GM12891 (cell line): Measurements from ENCODE around the gene RNF183.

Source experiments
- PAX5 ChIP-seq: IDR thresholded peaks from 2 replicates; pipeline ENCODE4 v1.6.1; 2011; ENCODE audit warnings: low read length, moderate library complexity, mild to moderate bottlenecking; ENCODE audit not compliant: insufficient read depth, severe bottlenecking
- POLR2A ChIP-seq: IDR thresholded peaks from 2 replicates; pipeline ENCODE4 v1.6.1; 2011; ENCODE audit warnings: low read depth, low read length, control low read depth
- POLR2AphosphoS5 ChIP-seq: IDR thresholded peaks from 2 replicates; pipeline ENCODE4 v1.6.1; 2011; ENCODE audit warnings: low read depth, low read length, control low read depth
- POU2F2 ChIP-seq: IDR thresholded peaks from 2 replicates; pipeline ENCODE4 v1.6.1; 2011; ENCODE audit warnings: low read depth, mild to moderate bottlenecking, control low read depth, low read length, moderate library complexity
- SPI1 ChIP-seq: IDR thresholded peaks from 2 replicates; pipeline ENCODE4 v1.6.1; 2011; ENCODE audit warnings: low read depth, low read length, control low read depth
- TAF1 ChIP-seq: IDR thresholded peaks from 2 replicates; pipeline ENCODE4 v1.6.1; 2011; ENCODE audit warnings: low read depth, low read length, control low read depth

GRCh38 chr9:113261917-113262671 lies 41.1 kb downstream of the RNF183 start:
- TF ChIP-seq POLR2AphosphoS5 (no peak), POLR2A (no peak), TAF1 (no peak), SPI1 (no peak), POU2F2 (no peak), PAX5 (no peak)
